K562 (cell line): ENCODE measurements around the gene ZFR2. TPM values are rescaled to one million over a fixed set of nuclear protein-coding genes. Genes with fewer than 3 reads are reported as not detected.

Source experiments
- CBFA2T3 ChIP-seq: fragments of 450-650 bp; IDR thresholded peaks from 2 replicates; pipeline ENCODE4 v1.6.1; 2017
- DDX20 ChIP-seq: fragments of 450-650 bp; IDR thresholded peaks from 2 replicates; pipeline ENCODE4 v1.6.1; 2016; ENCODE audit warnings: missing genetic modification characterization, low read depth, mild to moderate bottlenecking, missing compliant biosample characterization, moderate library complexity
- HDAC3 ChIP-seq: fragments of 450-650 bp; IDR thresholded peaks from 2 replicates; pipeline ENCODE4 v1.6.1; 2018; ENCODE audit warnings: borderline replicate concordance, mild to moderate bottlenecking, moderate library complexity; ENCODE audit not compliant: partially characterized antibody
- HMGXB4 ChIP-seq: sonication (generic); formaldehyde crosslinking; IDR thresholded peaks from 2 replicates; pipeline ENCODE4 v1.8.1; 2023; ENCODE audit warnings: mild to moderate bottlenecking, missing genetic modification reagents
- IRF2 ChIP-seq: sonication (generic); formaldehyde crosslinking; IDR thresholded peaks from 2 replicates; pipeline ENCODE4 v1.8.1; 2022; ENCODE audit warnings: mild to moderate bottlenecking, missing genetic modification reagents
- MEIS2 ChIP-seq: fragments of 450-650 bp; IDR thresholded peaks from 2 replicates; pipeline ENCODE4 v1.6.1; 2014; ENCODE audit warnings: mild to moderate bottlenecking; ENCODE audit not compliant: partially characterized antibody
- MYC ChIP-seq, 2 experiments: fragments of 250-450 bp in 1 of 2; sonication (Bioruptor Pico) in 1 of 2; IDR thresholded peaks; 2 replicates each; pipeline versions ENCODE4 v1.5.1 to v1.6.1; 2012 to 2021; ENCODE audit warnings: low read depth in 2 of 2, borderline replicate concordance in 1 of 2, improper control_type of control experiment in 1 of 2, low read length in 1 of 2, mild to moderate bottlenecking in 1 of 2, moderate library complexity in 1 of 2
- NFIX ChIP-seq: fragments of 250-450 bp; sonication (Bioruptor Pico); IDR thresholded peaks from 2 replicates; pipeline ENCODE4 v1.4.0; 2020; ENCODE audit warnings: low read depth, mild to moderate bottlenecking, moderate library complexity
- PHTF2 ChIP-seq: fragments of 250-450 bp; sonication (Bioruptor Pico); IDR thresholded peaks from 2 replicates; pipeline ENCODE4 v1.5.0; 2021; ENCODE audit warnings: mild to moderate bottlenecking
- SMARCE1 ChIP-seq: fragments of 450-650 bp; IDR thresholded peaks from 2 replicates; pipeline ENCODE4 v1.7.1; 2016; ENCODE audit warnings: mild to moderate bottlenecking
- STAT5A ChIP-seq: IDR thresholded peaks from 2 replicates; pipeline ENCODE4 v1.6.1; 2012; ENCODE audit warnings: low read length, inconsistent platforms, borderline replicate concordance
- TEAD1 ChIP-seq, 2 experiments: fragments of 450-650 bp in 1 of 2; sonication (generic) in 1 of 2; formaldehyde crosslinking; IDR thresholded peaks; 2 replicates each; pipeline versions ENCODE4 v1.4.0 to v1.8.0; 2020 to 2022; ENCODE audit warnings: mild to moderate bottlenecking in 2 of 2, missing genetic modification reagents in 1 of 2
- ZBTB9 ChIP-seq: fragments of 450-650 bp; formaldehyde crosslinking; IDR thresholded peaks from 2 replicates; pipeline ENCODE4 v1.4.0; 2020; ENCODE audit warnings: mild to moderate bottlenecking, moderate library complexity
- ZNF324 ChIP-seq: fragments of 250-450 bp; sonication (Bioruptor Pico); IDR thresholded peaks from 2 replicates; pipeline ENCODE4 v1.4.0; 2020; ENCODE audit warnings: mild to moderate bottlenecking
- ZNF639 ChIP-seq, 2 experiments: fragments of 200-800 bp in 1 of 2; sonication (Bioruptor generic) in 1 of 2; sonication (generic) in 1 of 2; formaldehyde crosslinking in 1 of 2; IDR thresholded peaks in 1 of 2; conservative IDR thresholded peaks in 1 of 2; 2 replicates each; pipeline versions ENCODE4 v1.5.0 to v1.6.1; 2016 to 2020; ENCODE audit warnings: missing compliant biosample characterization in 1 of 2, missing genetic modification characterization in 1 of 2, missing genetic modification reagents in 1 of 2
- ZNF766 ChIP-seq: fragments of 200-800 bp; sonication (Bioruptor generic); conservative IDR thresholded peaks from 2 replicates; pipeline ENCODE4 v1.6.1; 2016; ENCODE audit warnings: missing genetic modification characterization, missing compliant biosample characterization
- polyA plus RNA-seq, 8 experiments: library from polyadenylated mRNA; depleted of rRNA in 4 of 8; stranded (reverse) in 5 of 8; unstranded in 3 of 8; fragments of >200 nt; fragmentation: Nextera tagmentation in 2 of 8; fragmentation: Illumina TruSeq in 1 of 8; extraction: Ambion mirVana in 2 of 8; extraction: Trizol in 1 of 8; gene quantifications; 2 replicates each; pipeline versions ENCODE4 v1.2.1 to v1.2.3, GENCODE V29; 2011 to 2014; ENCODE audit warnings: inconsistent platforms in 1 of 8, missing spikeins in 1 of 8
- total RNA-seq, 7 experiments: library from RNA; depleted of rRNA in 6 of 7; stranded (reverse); fragments of >200 nt in 6 of 7; fragmentation: Illumina TruSeq in 2 of 7; extraction: Trizol in 2 of 7; gene quantifications; 2 replicates each; pipeline versions ENCODE4 v1.2.1 to v1.2.3, GENCODE V29; 2011 to 2021; ENCODE audit warnings: low replicate concordance in 1 of 7
- TF ChIP-seq, protein P1 (sequence below): fragments of 250-450 bp; sonication (Bioruptor Pico); IDR thresholded peaks from 2 replicates; pipeline ENCODE4 v1.4.0; 2020; ENCODE audit warnings: mild to moderate bottlenecking, moderate library complexity
- TF ChIP-seq, protein P2 (sequence below): fragments of 250-450 bp; sonication (Bioruptor Pico); IDR thresholded peaks from 2 replicates; pipeline ENCODE4 v1.8.0; 2022; ENCODE audit warnings: inconsistent platforms

Gene ZFR2
- total and polyA plus RNA-seq, 9 of the 15 experiments (the other 6 are each of a cell fraction or from before 2014, with no cell fraction given) = 0.03 to 0.59 (median 0.07) TPM; not detected in 6

GRCh38 chr19:3761382-3762129 is 107.3 kb downstream of the ZFR2 start, which contains the start of gene APBA3 (continued):
- TF ChIP-seq HMGXB4 (CRISPR knock-in tag) = no peak
- TF ChIP-seq SMARCE1 = peak; percentile 36; the same call in 1 of the 2 replicates
- peak; percentile 82 for TF ChIP-seq MYC (IDR thresholded peaks at IDR 0.05; ENCODE audit: low read depth, low read length)
- peak; percentile 21; the same call in 1 of the 2 replicates for TF ChIP-seq MYC (CRISPR knock-in tag; IDR thresholded peaks at IDR 0.05; ENCODE audit: borderline replicate concordance, low read depth)
- no peak for TF ChIP-seq IRF2 (CRISPR knock-in tag)
- TF ChIP-seq ZBTB9 (CRISPR knock-in tag) = peak; percentile 53; the same call in 1 of the 2 replicates
- peak; percentile 36; the same call in 1 of the 2 replicates for TF ChIP-seq ZNF766 (CRISPR knock-in tag)
- TF ChIP-seq STAT5A = no peak; the same call in 1 of the 2 replicates
- TF ChIP-seq ZNF639 (CRISPR knock-in tag; conservative IDR thresholded peaks at IDR 0.05 in 1 of 2, IDR thresholded peaks at IDR 0.05 in 1 of 2) = no peak; a peak in 1 of 4 replicates
- TF ChIP-seq, protein P1, sequence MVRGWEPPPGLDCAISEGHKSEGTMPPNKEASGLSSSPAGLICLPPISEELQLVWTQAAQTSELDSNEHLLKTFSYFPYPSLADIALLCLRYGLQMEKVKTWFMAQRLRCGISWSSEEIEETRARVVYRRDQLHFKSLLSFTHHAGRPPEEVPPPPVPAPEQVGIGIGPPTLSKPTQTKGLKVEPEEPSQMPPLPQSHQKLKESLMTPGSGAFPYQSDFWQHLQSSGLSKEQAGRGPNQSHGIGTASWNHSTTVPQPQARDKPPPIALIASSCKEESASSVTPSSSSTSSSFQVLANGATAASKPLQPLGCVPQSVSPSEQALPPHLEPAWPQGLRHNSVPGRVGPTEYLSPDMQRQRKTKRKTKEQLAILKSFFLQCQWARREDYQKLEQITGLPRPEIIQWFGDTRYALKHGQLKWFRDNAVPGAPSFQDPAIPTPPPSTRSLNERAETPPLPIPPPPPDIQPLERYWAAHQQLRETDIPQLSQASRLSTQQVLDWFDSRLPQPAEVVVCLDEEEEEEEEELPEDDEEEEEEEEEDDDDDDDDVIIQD = no peak
- no peak for TF ChIP-seq NFIX (CRISPR knock-in tag)
- TF ChIP-seq PHTF2 (CRISPR knock-in tag) = no peak
- peak; percentile 83 for TF ChIP-seq HDAC3
- no peak for TF ChIP-seq CBFA2T3
- no peak for TF ChIP-seq DDX20 (tag)
- peak; percentile 66 for TF ChIP-seq MEIS2
- TF ChIP-seq TEAD1 (CRISPR knock-in tag; IDR thresholded peaks at IDR 0.05) = peak; percentile 34 to 52; a peak in 1 of 4 replicates
- TF ChIP-seq ZNF324 (CRISPR knock-in tag) = no peak
- TF ChIP-seq, protein P2, sequence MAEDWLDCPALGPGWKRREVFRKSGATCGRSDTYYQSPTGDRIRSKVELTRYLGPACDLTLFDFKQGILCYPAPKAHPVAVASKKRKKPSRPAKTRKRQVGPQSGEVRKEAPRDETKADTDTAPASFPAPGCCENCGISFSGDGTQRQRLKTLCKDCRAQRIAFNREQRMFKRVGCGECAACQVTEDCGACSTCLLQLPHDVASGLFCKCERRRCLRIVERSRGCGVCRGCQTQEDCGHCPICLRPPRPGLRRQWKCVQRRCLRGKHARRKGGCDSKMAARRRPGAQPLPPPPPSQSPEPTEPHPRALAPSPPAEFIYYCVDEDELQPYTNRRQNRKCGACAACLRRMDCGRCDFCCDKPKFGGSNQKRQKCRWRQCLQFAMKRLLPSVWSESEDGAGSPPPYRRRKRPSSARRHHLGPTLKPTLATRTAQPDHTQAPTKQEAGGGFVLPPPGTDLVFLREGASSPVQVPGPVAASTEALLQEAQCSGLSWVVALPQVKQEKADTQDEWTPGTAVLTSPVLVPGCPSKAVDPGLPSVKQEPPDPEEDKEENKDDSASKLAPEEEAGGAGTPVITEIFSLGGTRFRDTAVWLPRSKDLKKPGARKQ (CRISPR knock-in tag) = no peak
